ENCODE results near the gene EMID1. TPM values are rescaled to one million over a fixed set of nuclear protein-coding genes. Genes with fewer than 3 reads are reported as not detected.
A peak's percentile ranks its signal among the peaks of the same experiment; 100 is the strongest.

EMID1 gene
- total and polyA plus RNA-seq, 4 donors = 10.3 to 24.4 (median 14.9) TPM

GRCh38 chr22:29258407-29259252 lies 52.9 kb downstream of the EMID1 start:
- Histone ChIP-seq H3K9me3 (ENCODE audit: control insufficient read depth, insufficient read depth, low read length) (no peaks in the 10 kb centered on the region), H3K4me1 (ENCODE audit: control insufficient read depth, insufficient read depth, low read length) (no peaks in the 10 kb centered on the region), H3K27me3 (ENCODE audit: control insufficient read depth, insufficient read depth, low read length) (no peaks in the 10 kb centered on the region), H3K27ac (ENCODE audit: low read depth, low read length) (no peak overlapping the region), H3K36me3 (ENCODE audit: control insufficient read depth, insufficient read depth, low read length) (peaks cover 75% of the 10 kb centered on the region), H3K4me3 (ENCODE audit: low read depth, low read length) (no peak overlapping the region)
- WGBS (ENCODE audit: insufficient coverage) = 88% methylated on average over 11 of the region's 17 CpGs
- DNase-seq (ENCODE audit: low read depth in 4 of 6, low spot score in 6 of 6) = no peak

GRCh38 chr22:29259253-29259899 lies 53.7 kb downstream of the EMID1 start:
- no peaks in the 10 kb centered on the region for H3K4me1 ChIP-seq (ENCODE audit: control insufficient read depth, insufficient read depth, low read length)
- no peaks in the 10 kb centered on the region for H3K27me3 ChIP-seq (ENCODE audit: control insufficient read depth, insufficient read depth, low read length)
- H3K9me3 ChIP-seq (ENCODE audit: control insufficient read depth, insufficient read depth, low read length) = no peaks in the 10 kb centered on the region
- DNase-seq (ENCODE audit: low read depth in 4 of 6, low spot score in 6 of 6) = no peak
- 69% methylated on average over 10 of the region's 11 CpGs for WGBS (ENCODE audit: insufficient coverage)
- H3K27ac ChIP-seq (ENCODE audit: low read depth, low read length) = no peak overlapping the region
- peaks cover 74% of the 10 kb centered on the region for H3K36me3 ChIP-seq (ENCODE audit: control insufficient read depth, insufficient read depth, low read length)
- H3K4me3 ChIP-seq (ENCODE audit: low read depth, low read length) = no peak overlapping the region

DNA sequence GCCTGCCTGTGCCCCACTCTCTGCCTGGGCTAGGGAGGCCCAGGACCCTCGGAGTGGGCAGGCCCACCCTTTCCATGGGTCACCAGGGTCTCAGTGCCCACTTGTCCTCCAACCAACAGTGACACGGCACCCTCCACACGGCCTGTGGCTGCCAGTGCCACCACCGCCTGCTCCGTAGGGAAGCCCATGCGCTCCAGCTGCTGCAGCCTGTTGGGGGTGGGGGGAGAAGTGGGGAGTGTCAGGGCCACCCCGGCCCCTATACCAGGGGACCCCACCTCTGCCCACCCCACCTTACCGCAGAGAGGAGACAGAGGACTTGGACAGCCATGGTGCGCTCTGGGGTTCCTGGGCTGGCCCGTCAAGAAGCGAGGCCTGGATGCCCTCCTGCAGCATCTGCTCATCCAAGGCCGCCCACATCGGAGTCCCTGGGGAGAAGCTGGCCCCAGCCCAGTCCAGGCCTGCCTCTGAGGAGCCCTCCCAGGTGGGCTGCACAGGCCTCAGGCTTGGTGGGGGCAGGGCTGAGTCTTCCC lies 54.4 kb downstream of the EMID1 start:
- Histone ChIP-seq H3K4me1 (ENCODE audit: control insufficient read depth, insufficient read depth, low read length) (no peaks in the 10 kb centered on the region), H3K9me3 (ENCODE audit: control insufficient read depth, insufficient read depth, low read length) (no peaks in the 10 kb centered on the region), H3K36me3 (ENCODE audit: control insufficient read depth, insufficient read depth, low read length) (peaks cover 76% of the 10 kb centered on the region), H3K27ac (ENCODE audit: low read depth, low read length) (no peak overlapping the region), H3K27me3 (ENCODE audit: control insufficient read depth, insufficient read depth, low read length) (no peaks in the 10 kb centered on the region), H3K4me3 (ENCODE audit: low read depth, low read length) (no peak overlapping the region)
- WGBS (ENCODE audit: insufficient coverage) = 93% methylated on average over 7 of the region's 13 CpGs
- no peak for DNase-seq (ENCODE audit: low read depth in 4 of 6, low spot score in 6 of 6)

GRCh38 chr22:29260601-29261315 lies 55.1 kb downstream of the EMID1 start:
- H3K36me3 ChIP-seq (ENCODE audit: control insufficient read depth, insufficient read depth, low read length) = peaks cover 76% of the 10 kb centered on the region
- 92% methylated on average over 17 of the region's 17 CpGs for WGBS (ENCODE audit: insufficient coverage)

GRCh38 chr22:29263791-29264276 lies 58.1 kb downstream of the EMID1 start:
- H3K4me3 ChIP-seq (ENCODE audit: low read depth, low read length) = no peak overlapping the region
- H3K36me3 ChIP-seq (ENCODE audit: control insufficient read depth, insufficient read depth, low read length) = peaks cover 58% of the 10 kb centered on the region
- H3K4me1 ChIP-seq (ENCODE audit: control insufficient read depth, insufficient read depth, low read length) = peaks cover 18% of the 10 kb centered on the region
- H3K9me3 ChIP-seq (ENCODE audit: control insufficient read depth, insufficient read depth, low read length) = no peaks in the 10 kb centered on the region
- 92% methylated on average over 13 of the region's 14 CpGs for WGBS (ENCODE audit: insufficient coverage)
- no peak for DNase-seq (ENCODE audit: low read depth in 4 of 6, low spot score in 6 of 6)
- H3K27ac ChIP-seq (ENCODE audit: low read depth, low read length) = no peak overlapping the region
- no peaks in the 10 kb centered on the region for H3K27me3 ChIP-seq (ENCODE audit: control insufficient read depth, insufficient read depth, low read length)

More at GRCh38 chr22:29260601-29261315, 55.1 kb downstream of the EMID1 start:
- no peak for DNase-seq (ENCODE audit: low read depth in 4 of 6, low spot score in 6 of 6)
- Histone ChIP-seq H3K9me3 (ENCODE audit: control insufficient read depth, insufficient read depth, low read length) (no peaks in the 10 kb centered on the region), H3K4me1 (ENCODE audit: control insufficient read depth, insufficient read depth, low read length) (peaks cover under 1% of the 10 kb centered on the region), H3K27ac (ENCODE audit: low read depth, low read length) (no peak overlapping the region), H3K27me3 (ENCODE audit: control insufficient read depth, insufficient read depth, low read length) (no peaks in the 10 kb centered on the region), H3K4me3 (ENCODE audit: low read depth, low read length) (no peak overlapping the region)

DNA sequence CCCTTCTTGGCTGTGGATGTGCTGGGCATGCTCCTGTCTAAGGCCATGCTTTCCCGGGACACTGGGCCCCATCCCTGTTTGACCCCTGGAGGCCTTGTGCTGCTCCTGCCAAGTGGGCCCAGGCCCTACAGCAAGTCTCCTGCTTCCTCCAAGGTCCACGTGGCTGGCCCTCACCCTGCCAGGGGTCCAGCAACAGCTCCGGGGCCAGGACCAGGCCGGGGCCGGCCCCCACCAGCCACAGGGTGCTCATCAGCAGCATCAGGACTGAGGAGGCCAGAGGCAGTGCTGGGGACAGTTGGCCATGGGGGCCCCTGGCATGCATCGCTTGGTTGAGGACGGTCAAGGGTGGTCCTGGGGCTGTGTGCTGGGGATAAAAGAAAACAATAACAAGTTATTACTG lies 59.6 kb downstream of the EMID1 start:
- DNase-seq (ENCODE audit: low read depth in 4 of 6, low spot score in 6 of 6) = no peak
- Histone ChIP-seq H3K4me3 (ENCODE audit: low read depth, low read length) (no peak overlapping the region), H3K4me1 (ENCODE audit: control insufficient read depth, insufficient read depth, low read length) (peaks cover 18% of the 10 kb centered on the region), H3K36me3 (ENCODE audit: control insufficient read depth, insufficient read depth, low read length) (peaks cover 43% of the 10 kb centered on the region), H3K27me3 (ENCODE audit: control insufficient read depth, insufficient read depth, low read length) (no peaks in the 10 kb centered on the region), H3K27ac (ENCODE audit: low read depth, low read length) (no peak overlapping the region), H3K9me3 (ENCODE audit: control insufficient read depth, insufficient read depth, low read length) (no peaks in the 10 kb centered on the region)
- WGBS (ENCODE audit: insufficient coverage) = 92% methylated on average over 6 of the region's 7 CpGs

DNA sequence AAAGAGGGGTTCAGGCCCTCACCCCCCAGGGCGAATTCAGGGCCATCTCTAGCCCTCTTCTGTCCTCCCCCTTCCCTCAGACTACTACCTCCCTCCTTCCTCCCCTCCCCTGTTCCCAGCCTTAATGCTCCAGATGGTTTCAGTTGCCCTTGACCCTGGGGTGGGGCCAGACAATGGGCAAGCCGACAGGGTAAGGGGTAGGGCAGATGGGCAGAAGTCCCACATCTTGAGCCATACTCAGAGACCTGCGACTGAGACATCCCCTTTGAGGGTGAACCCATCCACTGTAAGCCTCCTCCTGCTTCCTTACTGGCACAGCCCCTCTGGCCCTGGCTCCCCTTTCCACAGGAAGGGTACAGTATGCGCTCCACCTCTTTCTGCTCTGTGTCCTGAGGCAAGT lies 60.2 kb downstream of the EMID1 start:
- H3K27ac ChIP-seq (ENCODE audit: low read depth, low read length) = no peak overlapping the region
- peaks cover 18% of the 10 kb centered on the region for H3K4me1 ChIP-seq (ENCODE audit: control insufficient read depth, insufficient read depth, low read length)
- no peak for DNase-seq (ENCODE audit: low read depth in 4 of 6, low spot score in 6 of 6)
- no peaks in the 10 kb centered on the region for H3K27me3 ChIP-seq (ENCODE audit: control insufficient read depth, insufficient read depth, low read length)
- H3K9me3 ChIP-seq (ENCODE audit: control insufficient read depth, insufficient read depth, low read length) = no peaks in the 10 kb centered on the region
- 66% methylated on average over 4 of the region's 4 CpGs for WGBS (ENCODE audit: insufficient coverage)
- H3K4me3 ChIP-seq (ENCODE audit: low read depth, low read length) = no peak overlapping the region
- peaks cover 37% of the 10 kb centered on the region for H3K36me3 ChIP-seq (ENCODE audit: control insufficient read depth, insufficient read depth, low read length)

- peaks cover 18% of the 10 kb centered on the region for H3K4me1 ChIP-seq (ENCODE audit: control insufficient read depth, insufficient read depth, low read length)
- H3K27ac ChIP-seq (ENCODE audit: low read depth, low read length) = peak overlapping the region; percentile 33
- no peak for DNase-seq (ENCODE audit: low read depth in 4 of 6, low spot score in 6 of 6)
- no peaks in the 10 kb centered on the region for H3K9me3 ChIP-seq (ENCODE audit: control insufficient read depth, insufficient read depth, low read length)
- H3K36me3 ChIP-seq (ENCODE audit: control insufficient read depth, insufficient read depth, low read length) = peaks cover 32% of the 10 kb centered on the region
- H3K27me3 ChIP-seq (ENCODE audit: control insufficient read depth, insufficient read depth, low read length) = no peaks in the 10 kb centered on the region
- WGBS (ENCODE audit: insufficient coverage) = 19% methylated on average over 13 of the region's 13 CpGs
- H3K4me3 ChIP-seq (ENCODE audit: low read depth, low read length) = peak overlapping the region; percentile 100
Observed at GRCh38 chr22:29266564-29267461, 61.1 kb downstream of the EMID1 start.
